SH-SY5Y (cell line): ENCODE measurements around the gene ADARB1.

Source experiments
- GATA2 ChIP-seq: IDR thresholded peaks from 2 replicates; pipeline ENCODE4 v1.6.1; 2011; ENCODE audit warnings: mild to moderate bottlenecking, low read depth, low read length
- GATA3 ChIP-seq: IDR thresholded peaks from 2 replicates; pipeline ENCODE4 v1.6.1; 2011; ENCODE audit warnings: low read depth, mild to moderate bottlenecking, low read length, moderate library complexity

Gene ADARB1

GRCh38 chr21:45141507-45141906 is 67.1 kb downstream of the ADARB1 start:
- no peak for TF ChIP-seq GATA2

GRCh38 chr21:45142469-45143308 is 68.3 kb downstream of the ADARB1 start:
- TF ChIP-seq GATA3 (no peak), GATA2 (no peak)

- TF ChIP-seq GATA3 (no peak), GATA2 (no peak)
Observed at GRCh38 chr21:45143855-45144254, 69.5 kb downstream of the ADARB1 start.

GRCh38 chr21:45145146-45145545 is 70.8 kb downstream of the ADARB1 start:
- TF ChIP-seq GATA3 (no peak), GATA2 (no peak)

GRCh38 chr21:45146306-45146705 is 71.9 kb downstream of the ADARB1 start:
- TF ChIP-seq GATA2 (no peak), GATA3 (no peak)

- TF ChIP-seq GATA2 (no peak), GATA3 (no peak)
Observed at GRCh38 chr21:45146801-45147200, 72.4 kb downstream of the ADARB1 start.

- no peak for TF ChIP-seq GATA3
- TF ChIP-seq GATA2, result peak; percentile 48; the same call in 1 of the 2 replicates
Observed at GRCh38 chr21:45147473-45148315, 73.3 kb downstream of the ADARB1 start.

- TF ChIP-seq GATA2, result no peak
- no peak for TF ChIP-seq GATA3
Observed at GRCh38 chr21:45148316-45148990, 74.1 kb downstream of the ADARB1 start.

- no peak for TF ChIP-seq GATA2
- TF ChIP-seq GATA3, result no peak
Observed at GRCh38 chr21:45149021-45149420, 74.6 kb downstream of the ADARB1 start.

- TF ChIP-seq GATA3 (no peak), GATA2 (no peak)
Observed at GRCh38 chr21:45150638-45151131, 76.3 kb downstream of the ADARB1 start.

GRCh38 chr21:45151445-45152160 is 77.2 kb downstream of the ADARB1 start:
- no peak for TF ChIP-seq GATA3
- TF ChIP-seq GATA2, result no peak

GRCh38 chr21:45152265-45152746 is 77.9 kb downstream of the ADARB1 start:
- TF ChIP-seq GATA2, result no peak
- TF ChIP-seq GATA3, result no peak
